HL-60 (cell line): ENCODE measurements around the gene THSD7A.

Experiments used
- DNase-seq, 2 experiments: peaks; one replicate each; pipeline ENCODE4 v3.0.0-alpha.2; 2010 to 2020; ENCODE audit warnings: low read depth in 1 of 2, low spot score in 1 of 2
- H3K27ac ChIP-seq: fragments of 250-450 bp; sonication (Bioruptor Pico); replicated peaks from 2 replicates; pipeline ENCODE4 v1.5.1; 2020; ENCODE audit warnings: mild to moderate bottlenecking, moderate library complexity
- H3K27me3 ChIP-seq: fragments of 250-450 bp; sonication (Bioruptor Pico); 2 replicates; pipeline ENCODE4 v1.5.1; 2021; ENCODE audit warnings: mild to moderate bottlenecking, moderate library complexity; ENCODE audit not compliant: insufficient read depth, poor library complexity, severe bottlenecking
- H3K4me3 ChIP-seq: replicated peaks from 2 replicates; pipeline ENCODE4 v1.5.1; 2011; ENCODE audit warnings: mild to moderate bottlenecking, control low read depth, low read length; ENCODE audit not compliant: insufficient read depth
- GABPA ChIP-seq: IDR thresholded peaks from 2 replicates; pipeline ENCODE4 v1.6.1; 2012; ENCODE audit warnings: low read depth
- POLR2AphosphoS5 ChIP-seq: IDR thresholded peaks from 2 replicates; pipeline ENCODE4 v1.6.1; 2012; ENCODE audit warnings: low read depth
- SPI1 ChIP-seq: IDR thresholded peaks from 2 replicates; pipeline ENCODE4 v1.6.1; 2012; ENCODE audit warnings: low read depth, mild to moderate bottlenecking, borderline replicate concordance
- TF ChIP-seq, protein P1 (sequence below): IDR thresholded peaks from 2 replicates; pipeline ENCODE4 v1.6.1; 2012; ENCODE audit warnings: low read depth; ENCODE audit not compliant: insufficient replicate concordance
- TF ChIP-seq, protein P2 (sequence below): IDR thresholded peaks from one replicate; pipeline ENCODE4 v1.5.1; 2011; ENCODE audit warnings: low read length, control low read depth, inconsistent platforms; ENCODE audit not compliant: insufficient read depth

Gene THSD7A

DNA sequence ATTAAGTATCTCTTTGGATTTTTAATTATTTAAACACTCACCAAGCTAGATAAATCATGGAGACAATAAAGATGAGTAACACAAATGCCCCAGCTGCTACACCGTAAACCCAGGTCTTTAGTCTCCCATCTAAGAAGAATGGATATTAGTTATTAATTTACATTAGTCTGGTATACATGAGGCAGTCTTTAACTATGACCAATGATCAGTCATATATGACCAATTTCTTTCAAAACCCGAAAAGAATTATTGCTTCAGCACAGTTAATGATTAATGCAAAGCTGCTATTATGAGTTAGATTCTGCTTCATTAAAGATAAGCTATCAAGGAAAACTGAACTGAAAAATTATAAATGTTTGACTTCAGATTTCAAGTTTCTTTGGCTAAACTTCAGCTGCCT lies 455.5 kb downstream of the THSD7A start:
- H3K4me3 ChIP-seq = no peak overlapping the region
- no peaks in the 10 kb centered on the region for H3K27me3 ChIP-seq
- no peak overlapping the region for H3K27ac ChIP-seq
- no peak for DNase-seq
- TF ChIP-seq, protein P1, sequence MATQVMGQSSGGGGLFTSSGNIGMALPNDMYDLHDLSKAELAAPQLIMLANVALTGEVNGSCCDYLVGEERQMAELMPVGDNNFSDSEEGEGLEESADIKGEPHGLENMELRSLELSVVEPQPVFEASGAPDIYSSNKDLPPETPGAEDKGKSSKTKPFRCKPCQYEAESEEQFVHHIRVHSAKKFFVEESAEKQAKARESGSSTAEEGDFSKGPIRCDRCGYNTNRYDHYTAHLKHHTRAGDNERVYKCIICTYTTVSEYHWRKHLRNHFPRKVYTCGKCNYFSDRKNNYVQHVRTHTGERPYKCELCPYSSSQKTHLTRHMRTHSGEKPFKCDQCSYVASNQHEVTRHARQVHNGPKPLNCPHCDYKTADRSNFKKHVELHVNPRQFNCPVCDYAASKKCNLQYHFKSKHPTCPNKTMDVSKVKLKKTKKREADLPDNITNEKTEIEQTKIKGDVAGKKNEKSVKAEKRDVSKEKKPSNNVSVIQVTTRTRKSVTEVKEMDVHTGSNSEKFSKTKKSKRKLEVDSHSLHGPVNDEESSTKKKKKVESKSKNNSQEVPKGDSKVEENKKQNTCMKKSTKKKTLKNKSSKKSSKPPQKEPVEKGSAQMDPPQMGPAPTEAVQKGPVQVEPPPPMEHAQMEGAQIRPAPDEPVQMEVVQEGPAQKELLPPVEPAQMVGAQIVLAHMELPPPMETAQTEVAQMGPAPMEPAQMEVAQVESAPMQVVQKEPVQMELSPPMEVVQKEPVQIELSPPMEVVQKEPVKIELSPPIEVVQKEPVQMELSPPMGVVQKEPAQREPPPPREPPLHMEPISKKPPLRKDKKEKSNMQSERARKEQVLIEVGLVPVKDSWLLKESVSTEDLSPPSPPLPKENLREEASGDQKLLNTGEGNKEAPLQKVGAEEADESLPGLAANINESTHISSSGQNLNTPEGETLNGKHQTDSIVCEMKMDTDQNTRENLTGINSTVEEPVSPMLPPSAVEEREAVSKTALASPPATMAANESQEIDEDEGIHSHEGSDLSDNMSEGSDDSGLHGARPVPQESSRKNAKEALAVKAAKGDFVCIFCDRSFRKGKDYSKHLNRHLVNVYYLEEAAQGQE = no peak
- TF ChIP-seq POLR2AphosphoS5 = no peak
- TF ChIP-seq, protein P2, sequence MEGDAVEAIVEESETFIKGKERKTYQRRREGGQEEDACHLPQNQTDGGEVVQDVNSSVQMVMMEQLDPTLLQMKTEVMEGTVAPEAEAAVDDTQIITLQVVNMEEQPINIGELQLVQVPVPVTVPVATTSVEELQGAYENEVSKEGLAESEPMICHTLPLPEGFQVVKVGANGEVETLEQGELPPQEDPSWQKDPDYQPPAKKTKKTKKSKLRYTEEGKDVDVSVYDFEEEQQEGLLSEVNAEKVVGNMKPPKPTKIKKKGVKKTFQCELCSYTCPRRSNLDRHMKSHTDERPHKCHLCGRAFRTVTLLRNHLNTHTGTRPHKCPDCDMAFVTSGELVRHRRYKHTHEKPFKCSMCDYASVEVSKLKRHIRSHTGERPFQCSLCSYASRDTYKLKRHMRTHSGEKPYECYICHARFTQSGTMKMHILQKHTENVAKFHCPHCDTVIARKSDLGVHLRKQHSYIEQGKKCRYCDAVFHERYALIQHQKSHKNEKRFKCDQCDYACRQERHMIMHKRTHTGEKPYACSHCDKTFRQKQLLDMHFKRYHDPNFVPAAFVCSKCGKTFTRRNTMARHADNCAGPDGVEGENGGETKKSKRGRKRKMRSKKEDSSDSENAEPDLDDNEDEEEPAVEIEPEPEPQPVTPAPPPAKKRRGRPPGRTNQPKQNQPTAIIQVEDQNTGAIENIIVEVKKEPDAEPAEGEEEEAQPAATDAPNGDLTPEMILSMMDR = no peak
- no peak for TF ChIP-seq SPI1
- TF ChIP-seq GABPA = no peak

DNA sequence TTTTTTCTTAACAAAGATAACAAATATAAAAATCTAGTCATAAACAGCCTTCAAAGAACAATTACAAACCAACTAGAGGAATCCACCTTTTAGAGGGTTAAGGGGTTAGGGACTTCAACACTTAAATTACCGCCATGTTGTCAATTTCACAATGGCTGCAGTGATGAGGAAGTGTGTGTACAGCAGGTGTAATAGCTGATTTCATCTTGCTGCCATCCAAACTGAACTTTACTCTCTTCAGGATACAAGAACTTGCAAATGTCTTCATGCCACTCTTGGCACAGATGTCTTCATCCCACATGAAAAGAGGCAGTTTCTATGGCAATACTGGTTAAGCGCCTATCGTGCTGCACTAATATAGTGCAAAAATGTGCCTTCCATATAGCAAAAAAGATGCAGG lies 457.4 kb downstream of the THSD7A start:
- Histone ChIP-seq H3K27ac (no peak overlapping the region), H3K4me3 (no peak overlapping the region), H3K27me3 (no peaks in the 10 kb centered on the region)
- TF ChIP-seq SPI1 (peak; percentile 39; the same call in 1 of the 2 replicates), GABPA (no peak), POLR2AphosphoS5 (no peak)
- peak in 1 of 2 experiments; percentile 13 for DNase-seq

DNA sequence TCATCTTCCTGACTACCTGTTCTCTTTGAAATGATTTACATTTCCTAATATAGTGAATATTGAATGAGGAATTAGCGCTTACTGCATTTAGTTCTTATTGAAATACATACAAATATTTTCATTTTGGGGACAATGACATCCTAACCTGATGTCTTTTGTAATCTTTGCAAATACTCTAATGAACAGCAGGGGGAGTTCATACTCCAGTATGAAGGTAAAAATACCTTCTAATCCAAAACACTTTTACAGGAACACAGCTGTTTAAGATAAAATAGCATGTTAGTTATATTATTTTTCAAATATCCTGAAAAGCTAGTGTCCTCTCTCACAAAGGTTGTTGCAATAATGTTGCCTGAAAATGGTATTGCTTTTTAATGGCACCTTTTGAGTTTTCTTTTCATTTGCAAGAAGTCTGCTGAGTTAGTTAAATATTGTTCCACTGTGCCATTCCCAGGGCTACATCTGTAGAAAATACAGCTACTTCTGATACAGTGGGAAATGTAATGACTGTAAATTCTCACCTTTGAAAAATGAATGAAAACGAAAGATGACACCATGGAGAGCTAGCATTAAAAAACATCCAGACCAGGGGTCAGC lies 458.4 kb downstream of the THSD7A start:
- Histone ChIP-seq H3K27me3 (no peaks in the 10 kb centered on the region), H3K27ac (no peak overlapping the region), H3K4me3 (no peak overlapping the region)
- no peak for TF ChIP-seq SPI1
- TF ChIP-seq, protein P2 = peak; percentile 12
- no peak for DNase-seq

DNA sequence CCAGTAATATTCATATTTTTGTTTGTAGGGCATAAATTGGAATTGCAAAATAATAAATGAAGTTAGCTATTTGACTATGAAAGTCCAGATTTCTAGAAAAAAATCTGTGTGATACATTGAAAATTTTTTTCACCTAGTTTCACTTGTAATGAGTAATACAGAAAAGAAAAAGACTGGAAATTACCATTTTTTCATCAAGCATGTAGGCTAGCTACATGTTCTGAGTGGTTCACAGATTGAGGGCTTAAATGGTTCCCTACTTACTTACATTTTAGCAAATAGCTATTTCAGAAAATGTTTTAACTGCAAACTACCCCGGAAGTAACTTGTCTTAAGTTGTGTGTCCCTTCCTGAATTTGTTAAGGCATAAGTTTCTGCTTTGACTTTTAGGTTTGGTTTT lies 462.3 kb downstream of the THSD7A start:
- TF ChIP-seq, protein P1 = no peak
- TF ChIP-seq POLR2AphosphoS5 (no peak), GABPA (no peak), SPI1 (no peak)
- TF ChIP-seq, protein P2 = no peak
- Histone ChIP-seq H3K27me3 (no peaks in the 10 kb centered on the region), H3K4me3 (no peak overlapping the region), H3K27ac (no peak overlapping the region)
- no peak for DNase-seq
